ENCODE measurements around the gene WDR47.
"Not testable (repeated sequence)": the region's sequence is repeated elsewhere in the genome, so short reads cannot be mapped to it uniquely, and the experiment has no call there.

The WDR47 gene

GRCh38 chr1:109050228-109050995 is 8.5 kb upstream of the WDR47 start:
- DNase-seq: no peak

DNA sequence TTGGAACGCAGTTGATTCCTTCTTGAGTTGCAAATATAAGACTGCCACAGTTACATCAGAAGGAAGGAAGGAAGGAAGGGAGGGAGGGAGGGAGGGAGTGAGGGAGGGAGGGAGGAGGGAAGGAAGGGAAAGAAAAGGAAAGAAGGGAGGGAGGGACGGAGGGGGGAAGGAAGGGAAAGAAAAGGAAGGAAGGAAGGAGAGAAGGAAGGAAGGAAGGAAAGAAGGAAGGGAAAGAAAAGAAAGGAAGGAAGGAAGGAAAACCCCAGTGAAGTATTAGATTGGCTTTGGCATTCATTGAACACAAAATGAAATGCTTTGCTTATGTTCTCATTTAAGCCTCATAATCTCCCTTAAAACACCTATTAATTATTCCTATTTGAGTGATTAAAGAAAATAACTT is 6.4 kb upstream of the WDR47 start:
- no peak for DNase-seq

DNA sequence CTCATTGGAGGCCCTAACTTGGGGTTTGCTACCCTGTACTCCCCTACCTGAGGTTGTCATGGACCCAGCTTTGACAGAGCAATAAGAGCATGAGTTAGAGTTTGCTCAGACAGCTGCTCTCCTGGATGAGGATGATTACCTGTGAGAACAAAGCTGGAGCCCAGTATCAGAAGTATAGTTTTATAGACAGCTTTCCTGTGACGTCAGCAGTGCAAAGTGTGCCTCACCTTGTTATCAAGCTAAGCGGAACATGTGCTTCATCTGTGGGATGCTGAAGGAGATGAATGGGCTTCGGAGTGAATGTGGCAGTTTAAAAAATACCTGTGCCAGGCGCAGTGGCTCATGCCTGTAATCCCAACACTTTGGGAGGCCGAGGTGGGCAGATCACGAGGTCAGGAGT is 5.4 kb upstream of the WDR47 start:
- no peak for DNase-seq

DNA sequence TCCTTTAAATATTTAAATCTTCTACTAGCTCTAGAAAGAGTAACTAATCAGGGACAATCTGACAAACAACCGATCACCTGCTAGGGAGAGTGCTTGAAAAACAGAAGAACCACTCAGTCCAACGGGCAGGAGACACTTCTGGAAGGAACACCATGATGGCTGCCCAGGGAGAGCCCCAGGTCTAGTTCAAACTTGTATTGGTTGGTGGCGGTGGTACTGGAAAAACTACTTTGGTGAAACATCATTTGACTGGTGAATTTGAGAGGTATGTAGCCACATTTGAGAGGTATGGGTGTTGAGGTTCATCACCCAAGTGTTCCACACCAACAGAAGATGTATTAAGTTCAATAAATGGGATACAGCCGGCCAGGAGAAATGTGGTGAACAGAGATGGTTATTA is 4.8 kb upstream of the WDR47 start:
- no peak for DNase-seq

DNA sequence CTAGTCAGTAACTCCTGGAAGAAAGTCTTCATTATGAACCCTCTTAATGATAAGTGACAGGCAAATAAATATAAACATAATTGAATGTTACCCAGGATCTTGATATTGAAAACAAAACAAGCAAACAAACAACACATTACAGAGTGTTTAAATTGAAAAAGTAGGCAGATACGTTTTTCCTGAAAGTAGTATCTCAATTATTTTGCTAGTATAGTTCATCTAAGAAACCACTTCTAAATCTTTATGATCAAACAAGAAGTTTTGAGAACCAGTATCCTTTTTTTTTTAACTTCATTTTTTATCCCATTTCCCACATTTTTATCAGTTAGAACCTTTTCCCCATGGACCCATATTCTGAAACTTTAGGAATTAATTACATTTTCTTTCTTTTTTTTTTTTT is 3.7 kb upstream of the WDR47 start:
- DNase-seq: no peak

DNA sequence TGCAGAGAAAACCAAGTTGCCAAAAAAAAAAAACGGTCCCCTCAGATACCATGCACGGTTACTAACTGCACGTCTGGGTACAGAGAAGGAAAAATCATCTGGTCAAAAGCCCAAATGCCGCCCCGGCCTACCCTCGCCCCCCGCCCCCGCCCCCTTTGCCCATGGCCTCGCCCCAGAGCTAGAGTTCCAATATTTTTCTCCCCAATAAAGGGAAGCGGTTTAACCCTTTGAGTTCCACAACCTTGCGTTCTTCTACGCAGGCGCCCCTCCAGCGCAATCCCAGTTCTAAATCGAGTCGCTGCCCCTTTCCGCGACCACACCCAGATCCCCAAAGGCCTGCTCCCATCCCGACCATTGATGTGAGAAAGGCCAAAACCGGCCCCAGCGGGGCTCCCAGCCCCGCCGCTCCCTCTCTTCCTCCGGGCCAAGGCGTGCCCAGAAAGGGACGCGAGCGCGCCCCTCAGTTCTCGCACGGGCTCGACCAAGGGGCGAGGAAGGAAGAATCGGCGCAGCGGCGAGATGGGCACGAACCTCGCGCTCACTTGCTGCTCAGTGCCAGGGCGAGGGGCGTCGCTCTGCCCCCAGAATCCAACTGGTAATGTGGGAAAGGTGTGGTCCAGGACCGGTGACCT is 797 bp downstream of the WDR47 start:
- DNase-seq: peak; percentile 30

GRCh38 chr1:109040627-109040988 is 1.3 kb downstream of the WDR47 start:
- DNase-seq: no peak

GRCh38 chr1:109034382-109034781 is 7.5 kb downstream of the WDR47 start:
- DNase-seq: no peak

GRCh38 chr1:109029493-109029892 is 12.4 kb downstream of the WDR47 start:
- not testable (repeated sequence) for DNase-seq

DNA sequence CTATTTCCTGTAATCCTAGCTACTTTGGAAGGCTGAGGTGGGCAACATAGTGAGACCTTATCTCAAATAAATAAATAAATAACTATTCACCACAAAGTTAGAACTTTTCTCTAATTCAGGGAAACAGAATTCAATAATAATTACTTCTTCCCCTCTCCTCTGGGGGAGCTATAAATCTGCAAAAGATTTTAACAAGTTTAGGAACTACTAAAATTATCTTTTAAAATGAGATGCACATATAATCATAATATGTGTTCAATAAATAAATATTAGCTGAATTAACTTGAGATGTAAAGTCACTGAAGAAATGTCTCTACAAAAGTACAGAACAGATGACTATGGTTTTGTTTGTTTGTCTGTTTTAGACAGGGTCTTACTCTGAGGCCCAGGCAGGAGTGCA is 14.1 kb downstream of the WDR47 start:
- peak; percentile 18 for DNase-seq

- no peak for DNase-seq
These were observed 16.2 kb downstream of the WDR47 start for GRCh38 chr1:109025694-109026093.

GRCh38 chr1:109024646-109025045 is 17.3 kb downstream of the WDR47 start:
- DNase-seq: no peak

DNA sequence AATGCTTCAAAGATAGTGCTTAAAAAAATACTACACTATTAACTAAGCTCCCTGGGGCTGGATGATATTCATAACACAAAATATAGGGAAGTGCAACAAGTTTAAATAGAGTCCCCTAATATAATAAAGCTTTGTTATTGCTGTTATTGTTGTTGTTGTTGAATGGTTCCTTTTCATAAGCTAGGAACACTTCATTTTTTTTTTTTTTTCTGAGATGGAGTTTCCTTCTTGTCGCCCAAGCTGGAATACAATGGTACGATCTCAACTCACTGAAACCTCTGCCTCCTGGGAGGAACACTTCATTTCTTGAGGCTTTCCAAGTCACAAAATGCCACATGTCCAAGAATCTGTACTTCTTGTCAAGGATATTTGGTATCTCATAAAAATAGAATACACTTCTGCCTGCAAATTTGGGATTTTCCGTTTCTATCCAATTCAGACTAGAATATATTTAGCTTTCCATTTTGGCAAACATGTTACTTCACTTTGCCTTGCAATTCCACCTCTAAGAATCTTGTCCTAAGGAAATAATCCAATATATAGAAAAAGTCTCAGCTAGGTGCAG is 21.1 kb downstream of the WDR47 start:
- DNase-seq: no peak

DNA sequence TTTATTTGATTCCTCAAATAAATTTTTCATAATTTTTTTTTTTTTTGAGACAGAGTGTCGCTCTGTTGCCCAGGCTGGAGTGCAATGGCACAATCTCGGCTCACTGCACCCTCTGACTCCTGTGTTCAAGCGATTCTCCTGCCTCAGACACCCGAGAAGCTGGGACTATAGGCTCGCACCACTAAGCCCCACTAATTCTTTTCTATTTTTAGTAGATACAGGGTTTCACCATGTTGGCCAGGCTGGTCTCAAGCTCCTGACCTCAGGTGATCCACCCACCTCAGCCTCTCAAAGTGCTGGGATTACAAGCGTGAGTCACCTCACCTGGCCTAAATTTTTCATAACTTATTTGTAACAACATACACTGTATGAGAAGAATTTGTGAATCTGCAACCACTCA is 24.2 kb downstream of the WDR47 start:
- DNase-seq: not testable (repeated sequence)

DNA sequence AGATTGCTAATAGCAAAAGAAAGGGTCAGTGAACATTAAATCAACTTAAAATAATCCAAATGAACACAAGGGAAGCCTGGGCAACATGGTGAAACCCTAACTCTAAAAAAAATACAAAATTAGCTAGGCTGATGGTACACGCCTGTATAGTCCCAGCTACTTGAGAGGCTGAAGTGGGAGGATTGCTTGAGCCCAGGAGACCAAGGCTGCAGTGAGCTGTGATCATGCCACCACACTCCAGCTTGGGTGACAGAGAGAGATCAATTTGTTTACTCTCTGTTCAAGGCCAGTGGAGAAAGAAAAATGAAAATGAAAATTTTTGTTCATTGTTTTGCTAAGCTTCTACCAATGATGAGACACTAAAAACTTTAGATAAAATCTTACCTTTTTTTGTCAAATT is 24.8 kb downstream of the WDR47 start:
- DNase-seq: no peak

- DNase-seq: no peak
These were observed 30.6 kb downstream of the WDR47 start for GRCh38 chr1:109011335-109011734.

- DNase-seq: not testable (repeated sequence)
These were observed 45.3 kb downstream of the WDR47 start for GRCh38 chr1:108996622-108997021.

GRCh38 chr1:108983114-108983513 is 58.8 kb downstream of the WDR47 start:
- DNase-seq: no peak

- DNase-seq: no peak
These were observed 65.2 kb downstream of the WDR47 start for GRCh38 chr1:108976658-108977057.

DNA sequence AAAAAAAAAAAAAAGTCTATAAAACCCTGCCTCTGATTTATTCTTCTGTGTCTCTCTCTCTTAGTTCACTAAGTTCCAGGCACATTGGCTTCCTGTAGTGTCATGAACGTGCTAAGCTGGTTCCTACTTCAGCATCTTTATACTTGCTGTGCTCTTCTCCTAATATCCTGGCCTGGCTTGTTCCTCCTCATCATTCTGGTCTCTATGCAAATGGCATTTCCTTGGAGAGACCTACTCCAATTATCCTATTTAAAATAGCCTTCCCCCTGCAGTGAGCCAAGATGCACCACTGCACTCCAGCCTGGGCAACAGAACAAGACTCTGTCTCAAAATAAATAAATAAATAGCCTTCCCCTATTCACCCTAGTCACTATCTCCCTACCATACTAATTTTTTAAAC is 69.0 kb downstream of the WDR47 start:
- no peak for DNase-seq

DNA sequence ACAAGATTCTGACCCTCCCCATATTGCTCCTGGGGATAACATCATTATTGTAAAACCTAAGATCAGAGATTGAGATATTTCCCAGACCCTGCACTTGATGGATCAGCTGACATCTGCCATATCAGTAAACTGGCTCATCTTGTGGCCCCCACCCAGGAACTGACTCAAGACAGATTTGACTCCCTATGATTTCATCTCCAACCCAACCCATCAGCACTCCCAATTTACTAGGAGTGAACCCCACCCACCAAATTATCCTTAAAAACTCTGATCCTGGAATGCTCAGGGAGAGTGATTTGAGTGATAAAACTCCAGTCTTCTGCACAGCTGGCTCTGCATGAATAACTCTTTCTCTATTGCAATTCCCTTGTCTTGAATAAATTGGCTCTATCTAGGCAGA is 72.6 kb downstream of the WDR47 start:
- no peak for DNase-seq

- peak; percentile 92 for DNase-seq
These were observed 78.7 kb downstream of the WDR47 start, which contains the start of gene CLCC1 for GRCh38 chr1:108963052-108963686. Gene CLCC1 (minus strand): TSS chr1:108963484. CDS start chr1:108950437, 13,047 bp downstream.

DNA sequence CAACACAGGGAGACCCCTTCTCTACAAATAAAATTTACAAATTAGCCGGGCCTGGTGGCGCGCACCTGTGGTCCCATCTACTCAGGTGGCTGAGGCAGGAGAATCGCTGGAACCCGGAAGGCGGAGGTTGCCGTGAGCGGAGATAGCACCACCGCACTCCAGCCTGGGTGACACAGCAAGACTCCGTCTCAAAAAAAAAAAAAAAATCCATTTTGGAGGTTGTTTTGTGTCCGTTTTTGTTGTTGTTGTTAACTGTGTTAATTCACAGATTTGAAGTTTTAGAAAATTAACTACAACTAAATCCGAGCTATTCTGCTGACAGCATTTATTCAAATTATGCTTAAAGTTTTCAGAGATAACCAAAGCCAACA is 79.2 kb downstream of the WDR47 start:
- peak; percentile 10 for DNase-seq
